A549 (cell line): ENCODE measurements around the gene NRG3. TPM values are rescaled to one million over a fixed set of nuclear protein-coding genes. Genes with fewer than 3 reads are reported as not detected.

ENCODE experiments used
- ATAC-seq, 2 experiments: fragments of 200-7000 bp in 1 of 2; fragments of >200 bp in 1 of 2; cut with Nextera tagmentation in 1 of 2; cut with Tn5 transposase in 1 of 2; 3 replicates each; pipeline versions ENCODE4 v1.8.0 to v1.9.1; 2018 to 2020; ENCODE audit warnings: mild to moderate bottlenecking in 1 of 2, moderate library complexity in 1 of 2
- CTCF ChIA-PET: fragments of 300-600 bp; sonication (Branson Sonifier 250); formaldehyde crosslinking; extraction: SDS; loops from one replicate; lab custom pipeline; 2021; ENCODE audit warnings: antibody characterized with exemption, inconsistent platforms; lab: Yijun Ruan, JAX
- POLR2A ChIA-PET: fragments of 350-600 bp; formaldehyde crosslinking; extraction: SDS; loops from one replicate; lab custom pipeline; 2021; ENCODE audit warnings: antibody characterized with exemption, inconsistent platforms; lab: Yijun Ruan, JAX
- DNase-seq, 2 experiments: peaks; one replicate each; pipeline versions ENCODE4 v3.0.0 to v3.0.0-alpha.2; 2011 to 2016; ENCODE audit warnings: low read depth in 1 of 2, low spot score in 1 of 2
- FAIRE-seq: peaks from 2 replicates; lab custom pipeline; 2011; peaks lifted over from hg19 to GRCh38; lab: Jason Lieb, UNC
- H3K27ac ChIP-seq, 2 experiments: fragments of >200 bp; sonication (Bioruptor Twin); formaldehyde crosslinking; 3 replicates each; pipeline ENCODE4 v1.5.1; 2016 to 2017
- H3K4me1 ChIP-seq: fragments of >200 bp; sonication (Bioruptor Twin); formaldehyde crosslinking; 3 replicates; pipeline ENCODE4 v1.6.1; 2016
- H3K4me2 ChIP-seq: fragments of >200 bp; sonication (Bioruptor Twin); formaldehyde crosslinking; 3 replicates; pipeline ENCODE4 v1.6.1; 2016
- H3K4me3 ChIP-seq: fragments of >200 bp; sonication (Bioruptor Twin); formaldehyde crosslinking; 3 replicates; pipeline ENCODE4 v1.5.1; 2016
- H3K9me3 ChIP-seq: fragments of >200 bp; sonication (Bioruptor Twin); formaldehyde crosslinking; 3 replicates; pipeline ENCODE4 v1.6.1; 2016
- ATOH8 ChIP-seq: fragments of 250-450 bp; sonication (Bioruptor Pico); IDR thresholded peaks from 2 replicates; pipeline ENCODE4 v1.5.0; 2020; ENCODE audit warnings: low read depth, mild to moderate bottlenecking, moderate library complexity
- BCL3 ChIP-seq: fragments of >200 bp; sonication (Bioruptor Twin); formaldehyde crosslinking; IDR thresholded peaks from 3 replicates; pipeline ENCODE4 v1.6.1; 2016
- BHLHE40 ChIP-seq: IDR thresholded peaks from 2 replicates; pipeline ENCODE4 v1.6.1; 2012; ENCODE audit warnings: low read depth, low read length, inconsistent platforms
- CBX8 ChIP-seq: fragments of 200-600 bp; sonication (generic); IDR thresholded peaks from 2 replicates; pipeline ENCODE4 v1.6.1; 2016
- CEBPB ChIP-seq, 2 experiments: fragments of >200 bp in 1 of 2; sonication (Bioruptor Twin) in 1 of 2; formaldehyde crosslinking in 1 of 2; IDR thresholded peaks; 2 replicates each; pipeline ENCODE4 v1.6.1; 2012 to 2016
- CTCF ChIP-seq: fragments of >200 bp; sonication (Bioruptor Twin); formaldehyde crosslinking; IDR thresholded peaks from 3 replicates; pipeline ENCODE4 v1.5.1; 2016
- E2F6 ChIP-seq: IDR thresholded peaks from 2 replicates; pipeline ENCODE4 v1.6.1; 2012; ENCODE audit warnings: low read depth, borderline replicate concordance
- ESRRA ChIP-seq: fragments of 150-350 bp; IDR thresholded peaks from 2 replicates; pipeline ENCODE4 v1.6.1; 2014; ENCODE audit warnings: mild to moderate bottlenecking, low read length, borderline replicate concordance
- FOSL2 ChIP-seq, 2 experiments: fragments of 450-650 bp in 1 of 2; fragments of >200 bp in 1 of 2; sonication (Bioruptor Twin) in 1 of 2; formaldehyde crosslinking; IDR thresholded peaks; 2 replicates each; pipeline versions ENCODE4 v1.5.0 to v1.6.1; 2016 to 2020; ENCODE audit warnings: mild to moderate bottlenecking in 1 of 2, moderate library complexity in 1 of 2
- GATA3 ChIP-seq: IDR thresholded peaks from 2 replicates; pipeline ENCODE4 v1.6.1; 2012; ENCODE audit warnings: borderline replicate concordance
- HDAC2 ChIP-seq: fragments of 200-600 bp; sonication (generic); IDR thresholded peaks from 2 replicates; pipeline ENCODE4 v1.6.1; 2016
- HEYL ChIP-seq: fragments of 250-450 bp; sonication (Bioruptor Pico); IDR thresholded peaks from 2 replicates; pipeline ENCODE4 v1.8.0; 2021; ENCODE audit warnings: mild to moderate bottlenecking, moderate library complexity
- HOXA7 ChIP-seq: fragments of 250-450 bp; sonication (Bioruptor Pico); IDR thresholded peaks from 2 replicates; pipeline ENCODE4 v1.5.0; 2020; ENCODE audit warnings: mild to moderate bottlenecking, moderate library complexity
- HOXB13 ChIP-seq: fragments of 250-450 bp; sonication (Bioruptor Pico); IDR thresholded peaks from 2 replicates; pipeline ENCODE4 v1.5.0; 2020; ENCODE audit warnings: low read depth, mild to moderate bottlenecking, moderate library complexity
- HOXB5 ChIP-seq: fragments of 250-450 bp; sonication (Bioruptor Pico); IDR thresholded peaks from 2 replicates; pipeline ENCODE4 v1.5.0; 2020; ENCODE audit warnings: mild to moderate bottlenecking, moderate library complexity
- JUN ChIP-seq, 2 experiments: fragments of >200 bp; sonication (Bioruptor Twin); formaldehyde crosslinking; IDR thresholded peaks; 2 replicates in 1 of 2; 3 replicates in 1 of 2; pipeline ENCODE4 v1.6.1; 2016 to 2017
- JUNB ChIP-seq: fragments of >200 bp; sonication (Bioruptor Twin); formaldehyde crosslinking; IDR thresholded peaks from 2 replicates; pipeline ENCODE4 v1.6.1; 2016
- KDM5A ChIP-seq: fragments of 200-600 bp; sonication (generic); IDR thresholded peaks from 2 replicates; pipeline ENCODE4 v1.6.1; 2016; ENCODE audit warnings: antibody characterized with exemption, mild to moderate bottlenecking
- MAZ ChIP-seq: fragments of 150-350 bp; IDR thresholded peaks from 2 replicates; pipeline ENCODE4 v1.6.1; 2014; ENCODE audit warnings: antibody characterized with exemption, low read depth, low read length, borderline replicate concordance
- MYC ChIP-seq: IDR thresholded peaks from 2 replicates; pipeline ENCODE4 v1.6.1; 2012; ENCODE audit warnings: mild to moderate bottlenecking, inconsistent platforms, low read length, improper control_type of control experiment, borderline replicate concordance
- NFE2L2 ChIP-seq: fragments of 150-350 bp; conservative IDR thresholded peaks from 2 replicates; pipeline ENCODE4 v1.6.1; 2014; ENCODE audit warnings: low read length
- NR3C1 ChIP-seq: fragments of >200 bp; sonication (Bioruptor Twin); formaldehyde crosslinking; IDR thresholded peaks from 3 replicates; pipeline ENCODE4 v1.6.1; 2017
- POLR2A ChIP-seq: IDR thresholded peaks from 2 replicates; pipeline ENCODE4 v1.6.1; 2012; ENCODE audit warnings: mild to moderate bottlenecking, low read length
- POLR2AphosphoS2 ChIP-seq: conservative IDR thresholded peaks from 2 replicates; pipeline ENCODE4 v1.6.1; 2012; ENCODE audit warnings: low read length, improper control_type of control experiment, inconsistent platforms
- RARB ChIP-seq: fragments of 250-450 bp; sonication (Bioruptor Pico); IDR thresholded peaks from 2 replicates; pipeline ENCODE4 v1.8.0; 2021; ENCODE audit warnings: mild to moderate bottlenecking, moderate library complexity
- RFX5 ChIP-seq: fragments of 450-650 bp; IDR thresholded peaks from 2 replicates; pipeline ENCODE4 v1.7.1; 2014; ENCODE audit warnings: antibody characterized with exemption, mild to moderate bottlenecking, moderate library complexity
- SMC3 ChIP-seq: fragments of >200 bp; sonication (Bioruptor Twin); formaldehyde crosslinking; IDR thresholded peaks from 3 replicates; pipeline ENCODE4 v1.6.1; 2018; ENCODE audit warnings: inconsistent platforms
- TFCP2L1 ChIP-seq: fragments of 250-450 bp; sonication (Bioruptor Pico); IDR thresholded peaks from 2 replicates; pipeline ENCODE4 v1.5.0; 2021; ENCODE audit warnings: mild to moderate bottlenecking
- TP53 ChIP-seq: fragments of 250-450 bp; sonication (Bioruptor Pico); IDR thresholded peaks from 2 replicates; pipeline ENCODE4 v1.5.0; 2021; ENCODE audit warnings: mild to moderate bottlenecking, moderate library complexity
- ZC3H11A ChIP-seq: fragments of 450-650 bp; IDR thresholded peaks from 2 replicates; pipeline ENCODE4 v1.6.1; 2014; ENCODE audit warnings: antibody characterized with exemption, mild to moderate bottlenecking
- ZSCAN20 ChIP-seq: fragments of 250-450 bp; sonication (Bioruptor Pico); IDR thresholded peaks from 2 replicates; pipeline ENCODE4 v1.8.0; 2022; ENCODE audit warnings: mild to moderate bottlenecking, moderate library complexity
- WGBS: methylation state at CpG from one replicate; pipeline ENCODE4 v1.1.6; 2017; ENCODE audit errors: missing lambda C conversion rate; 5-methylcytosine and 5-hydroxymethylcytosine counted together
- polyA plus RNA-seq, 4 experiments: library from polyadenylated mRNA; depleted of rRNA in 3 of 4; stranded (reverse); fragments of >200 nt; fragmentation: RNase III in 1 of 4; extraction: RNeasy Plus Mini Kit Qiagen cat#74134 plus additional on column Dnase treatment in 1 of 4; gene quantifications; 2 replicates in 3 of 4; 3 replicates in 1 of 4; pipeline ENCODE4 v1.2.3, GENCODE V29; 2011 to 2017

NRG3 gene
- polyA plus RNA-seq, 2 of the 4 experiments (the other 2 are of a cell fraction), result not detected

GRCh38 chr10:82890573-82890972 lies 1015.6 kb downstream of the NRG3 start:
- FAIRE-seq (no peak), ATAC-seq (no peak), DNase-seq (no peak)
- Histone ChIP-seq H3K27ac (no peak overlapping the region), H3K4me2 (no peak overlapping the region), H3K4me3 (no peak overlapping the region), H3K9me3 (no peaks in the 10 kb centered on the region), H3K4me1 (no peaks in the 10 kb centered on the region)
- ChIA-PET CTCF (no interaction called here), POLR2A (no interaction called here)
- TF ChIP-seq NR3C1 (no peak), HOXB5 (CRISPR knock-in tag) (no peak), ATOH8 (no peak), RFX5 (no peak), CTCF (no peak), POLR2A (no peak), TFCP2L1 (CRISPR knock-in tag) (no peak)
- 15% methylated on average over 5 of the region's 5 CpGs for WGBS

GRCh38 chr10:82908096-82908495 lies 1033.1 kb downstream of the NRG3 start:
- TF ChIP-seq MYC (no peak), JUNB (no peak), HDAC2 (no peak), BHLHE40 (no peak), HEYL (CRISPR knock-in tag) (no peak), ZSCAN20 (CRISPR knock-in tag) (no peak), NR3C1 (no peak), RFX5 (no peak), HOXA7 (CRISPR knock-in tag) (no peak), TP53 (CRISPR knock-in tag) (no peak), NFE2L2 (no peak), MAZ (no peak), POLR2AphosphoS2 (no peak), HOXB13 (CRISPR knock-in tag) (no peak), RARB (CRISPR knock-in tag) (no peak), ZC3H11A (no peak), ESRRA (no peak), BCL3 (no peak), SMC3 (no peak)
- TF ChIP-seq, all 56 proteins: peak for 0
- POLR2A ChIA-PET, result no interaction called here
- no peak overlapping the region for H3K27ac ChIP-seq
- ATAC-seq (no peak), FAIRE-seq (no peak), DNase-seq (no peak)
- CTCF ChIA-PET, result interaction anchor here (1.4 kb wide), 1 partner anchor 13 kb away, joined by 3 read pairs; no protein-coding TSS in a partner anchor
- H3K9me3 ChIP-seq, result no peaks in the 10 kb centered on the region
- H3K4me3 ChIP-seq, result no peak overlapping the region
- H3K4me2 ChIP-seq, result no peak overlapping the region
- no peaks in the 10 kb centered on the region for H3K4me1 ChIP-seq
- 0% methylated on average over 1 of the region's 1 CpG for whole genome bisulfite sequencing

- Histone ChIP-seq H3K9me3 (no peaks in the 10 kb centered on the region), H3K4me1 (no peaks in the 10 kb centered on the region), H3K27ac (no peak overlapping the region), H3K4me2 (no peak overlapping the region), H3K4me3 (no peak overlapping the region)
- no peak for FAIRE-seq
- no peak for DNase-seq
- ChIA-PET POLR2A (no interaction called here), CTCF (interaction anchor here (1.4 kb wide), 1 partner anchor 14 kb away, joined by 3 read pairs; no protein-coding TSS in a partner anchor)
- 5% methylated on average over 6 of the region's 6 CpGs for WGBS
- no peak for ATAC-seq
- no peak for TF ChIP-seq CBX8
- TF ChIP-seq E2F6, result no peak
- TF ChIP-seq ZC3H11A, result no peak
- no peak for TF ChIP-seq MYC
- no peak for TF ChIP-seq NR3C1
- TF ChIP-seq HOXB13 (CRISPR knock-in tag), result no peak
- TF ChIP-seq KDM5A, result no peak
- no peak for TF ChIP-seq CEBPB (IDR thresholded peaks at IDR 0.05)
- no peak for TF ChIP-seq SMC3
- TF ChIP-seq FOSL2 (IDR thresholded peaks at IDR 0.05), result no peak
- no peak for TF ChIP-seq FOSL2 (CRISPR knock-in tag; IDR thresholded peaks at IDR 0.05)
- TF ChIP-seq GATA3, result no peak
- TF ChIP-seq JUN (IDR thresholded peaks at IDR 0.05), result no peak
- TF ChIP-seq HEYL (CRISPR knock-in tag), result no peak
- no peak for TF ChIP-seq JUNB
These were observed 1033.8 kb downstream of the NRG3 start for GRCh38 chr10:82908751-82909150.
